Measurements from ENCODE around the gene POU6F2.

DNA sequence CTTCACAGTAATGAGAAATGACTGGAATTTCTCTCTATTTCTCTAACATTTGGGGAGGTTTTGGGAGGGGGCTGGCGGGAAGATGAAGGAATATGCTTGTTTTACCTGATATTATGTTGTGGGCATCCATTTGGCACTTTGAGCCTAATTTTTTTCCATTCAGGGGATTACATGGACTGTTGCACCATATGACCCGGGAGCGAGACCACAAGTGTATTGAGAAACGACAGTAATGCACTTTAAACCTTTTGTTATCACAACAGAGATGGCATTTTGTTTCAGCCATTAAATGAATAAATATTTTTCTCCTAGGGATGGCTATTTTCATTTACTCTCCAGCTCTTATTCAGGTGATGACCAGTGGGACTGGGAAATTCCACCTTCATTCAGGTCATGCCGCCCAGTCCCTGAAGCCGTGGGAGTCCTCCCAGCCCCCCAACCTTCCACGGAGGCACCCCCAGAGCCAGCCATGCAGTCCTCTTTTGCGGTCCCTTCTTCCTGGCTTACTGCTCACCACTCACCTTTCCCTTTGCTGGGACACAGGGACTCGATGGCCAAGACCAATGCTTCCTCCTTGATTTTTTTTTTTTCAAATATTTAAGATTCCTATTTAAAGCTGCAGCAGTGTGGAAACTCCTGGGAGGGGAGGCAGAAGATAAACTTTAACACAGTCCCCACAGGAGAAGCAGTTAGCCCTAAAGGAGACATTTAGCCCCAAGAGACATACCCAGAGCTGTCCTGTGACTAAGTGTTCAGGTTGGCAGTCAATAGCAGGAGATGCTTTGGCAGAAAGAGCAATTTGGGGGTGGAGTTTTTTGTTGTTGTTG lies 397.6 kb downstream of the POU6F2 start:
- TF ChIP-seq EZH2 (IDR thresholded peaks at IDR 0.05; ENCODE audit: insufficient read depth, poor library complexity, severe bottlenecking) (no peak), EZH2phosphoT487 (IDR thresholded peaks at IDR 0.05; ENCODE audit: insufficient read depth, low read depth) (no peak)
